Progenitor cell of endocrine pancreas (in vitro differentiated cells): ENCODE measurements around the gene C3orf52. TPM values are rescaled to one million over a fixed set of nuclear protein-coding genes. Genes with fewer than 3 reads are reported as not detected.
"Not testable (repeated sequence)": the region's sequence is repeated elsewhere in the genome, so short reads cannot be mapped to it uniquely, and the experiment has no call there.

Source experiments
- DNase-seq: peaks from one replicate; pipeline ENCODE4 v3.0.0; 2021; ENCODE audit warnings: low spot score; ENCODE audit not compliant: unreplicated experiment
- H3K27ac Mint-ChIP-seq: 2 replicates; pipeline ENCODE4 v1.8.0; 2021; ENCODE audit warnings: mild to moderate bottlenecking, moderate library complexity, mixed read lengths
- H3K27me3 Mint-ChIP-seq: 2 replicates; pipeline ENCODE4 v1.8.0; 2021; ENCODE audit warnings: mixed read lengths
- H3K36me3 Mint-ChIP-seq: 2 replicates; pipeline ENCODE4 v1.8.0; 2022; ENCODE audit warnings: mixed read lengths; ENCODE audit not compliant: insufficient read depth
- H3K4me1 Mint-ChIP-seq: 2 replicates; pipeline ENCODE4 v1.8.0; 2021; ENCODE audit warnings: low read depth, mixed read lengths
- H3K4me3 Mint-ChIP-seq: 2 replicates; pipeline ENCODE4 v1.8.0; 2021; ENCODE audit warnings: low read depth, mild to moderate bottlenecking, moderate library complexity, mixed read lengths
- H3K9me3 Mint-ChIP-seq: 2 replicates; pipeline ENCODE4 v1.8.0; 2021; ENCODE audit warnings: low read depth, mixed read lengths
- CTCF ChIP-seq: fragments of 200-600 bp; sonication (generic); IDR thresholded peaks from one replicate; pipeline ENCODE4 v1.5.0; 2021; ENCODE audit warnings: antibody characterized with exemption, mild to moderate bottlenecking; ENCODE audit not compliant: unreplicated experiment
- long read RNA-seq: library from polyadenylated mRNA; unstranded; transcript quantifications from one replicate; pipeline ENCODE4 v2.0.0, GENCODE V29; 2020
- total RNA-seq: library from RNA; stranded (reverse); gene quantifications from 2 replicates; pipeline ENCODE4 v1.2.1, GENCODE V29; 2021

Gene C3orf52
- total RNA-seq, result 20.6 and 23.7 TPM in 2 replicates
- long read RNA-seq, transcript C3orf52-201 (6 exons, 2,277 nt), result major isoform, 229 of 252 reads
- long read RNA-seq, transcript C3orf52-202 (4 exons, 2,054 nt), result minor isoform, 8 of 252 reads
- long read RNA-seq, partial matches to known transcripts, result 6 of 252 reads
- long read RNA-seq, other reads (novel, unspliced or antisense), result 9 of 252 reads

- no peaks in the 10 kb centered on the region for H3K9me3 Mint-ChIP-seq
- peaks cover 8% of the 10 kb centered on the region for H3K27me3 Mint-ChIP-seq
- peaks cover 51% of the 10 kb centered on the region for H3K4me1 Mint-ChIP-seq
Observed at GRCh38 chr3:112086076-112086854, at the start of gene C3orf52. Gene C3orf52, plus strand, starts transcription at chr3:112086389. Its CDS starts 19 bp downstream, at chr3:112086408.

GRCh38 chr3:112037194-112037593, 49.0 kb upstream of the C3orf52 start:
- not testable (repeated sequence) for H3K4me1 Mint-ChIP-seq, H3K27me3 Mint-ChIP-seq, H3K9me3 Mint-ChIP-seq, H3K36me3 Mint-ChIP-seq, H3K4me3 Mint-ChIP-seq, H3K27ac Mint-ChIP-seq, DNase-seq

More at GRCh38 chr3:112086076-112086854, at the start of gene C3orf52:
- TF ChIP-seq CTCF, result peak; percentile 43
- Mint-ChIP-seq H3K36me3 (peaks cover 2% of the 10 kb centered on the region), H3K27ac (peak within 1 kb of the TSS; percentile 95), H3K4me3 (peak within 1 kb of the TSS; percentile 89)
- peak; percentile 80 for DNase-seq

- no peak for DNase-seq
- Mint-ChIP-seq H3K36me3 (peaks cover 1% of the 10 kb centered on the region), H3K27me3 (no peaks in the 10 kb centered on the region), H3K27ac (no peak overlapping the region), H3K4me1 (no peaks in the 10 kb centered on the region), H3K9me3 (peaks cover 4% of the 10 kb centered on the region), H3K4me3 (no peak overlapping the region)
- TF ChIP-seq CTCF, result no peak
Observed at GRCh38 chr3:112038863-112039262, 47.3 kb upstream of the C3orf52 start.

- no peak for TF ChIP-seq CTCF
- Mint-ChIP-seq H3K36me3 (peaks cover 1% of the 10 kb centered on the region), H3K27me3 (no peaks in the 10 kb centered on the region), H3K9me3 (peaks cover 4% of the 10 kb centered on the region), H3K4me1 (no peaks in the 10 kb centered on the region), H3K4me3 (no peak overlapping the region), H3K27ac (no peak overlapping the region)
- DNase-seq, result no peak
Observed at GRCh38 chr3:112041321-112041720, 44.9 kb upstream of the C3orf52 start.

- Mint-ChIP-seq H3K36me3 (no peaks in the 10 kb centered on the region), H3K4me3 (no peak overlapping the region), H3K4me1 (peaks cover 3% of the 10 kb centered on the region), H3K9me3 (no peaks in the 10 kb centered on the region), H3K27ac (no peak overlapping the region), H3K27me3 (no peaks in the 10 kb centered on the region)
- DNase-seq, result no peak
- no peak for TF ChIP-seq CTCF
Observed at GRCh38 chr3:112042842-112043280, 43.3 kb upstream of the C3orf52 start.
